Trophoblast cell (in vitro differentiated cells and primary cell): ENCODE data around the gene ADSL.

Source experiments
- DNase-seq, 2 donors: peaks; one replicate each; pipeline ENCODE4 v3.0.0-alpha.2; 2016
- H2AFZ ChIP-seq: 2 replicates; pipeline ENCODE4 v1.6.1; 2013; ENCODE audit warnings: low read length, moderate library complexity, mild to moderate bottlenecking; ENCODE audit not compliant: insufficient read depth, poor library complexity
- H2AK5ac ChIP-seq: 2 replicates; pipeline ENCODE4 v1.6.1; 2013; ENCODE audit warnings: mild to moderate bottlenecking, low read length
- H2BK120ac ChIP-seq: 2 replicates; pipeline ENCODE4 v1.6.1; 2013; ENCODE audit warnings: low read length, mild to moderate bottlenecking, moderate library complexity; ENCODE audit not compliant: insufficient read depth, poor library complexity
- H2BK12ac ChIP-seq: 2 replicates; pipeline ENCODE4 v1.6.1; 2013; ENCODE audit warnings: mild to moderate bottlenecking, low read length, moderate library complexity
- H2BK5ac ChIP-seq: 2 replicates; pipeline ENCODE4 v1.6.1; 2013; ENCODE audit warnings: low read length, low read depth, moderate library complexity, mild to moderate bottlenecking; ENCODE audit not compliant: poor library complexity
- H3K14ac ChIP-seq: 2 replicates; pipeline ENCODE4 v1.6.1; 2013; ENCODE audit warnings: mild to moderate bottlenecking, low read length
- H3K18ac ChIP-seq: 2 replicates; pipeline ENCODE4 v1.6.1; 2013; ENCODE audit warnings: mild to moderate bottlenecking, low read length
- H3K23ac ChIP-seq: 2 replicates; pipeline ENCODE4 v1.6.1; 2013; ENCODE audit warnings: low read length
- H3K27ac ChIP-seq: 2 replicates; pipeline ENCODE4 v1.5.1; 2013; ENCODE audit warnings: low read depth, mild to moderate bottlenecking, inconsistent platforms, low read length, moderate library complexity
- H3K27me3 ChIP-seq: 2 replicates; pipeline ENCODE4 v1.6.1; 2013; ENCODE audit warnings: inconsistent platforms, mild to moderate bottlenecking, low read length, moderate library complexity; ENCODE audit not compliant: insufficient read depth
- H3K36me3 ChIP-seq, 2 experiments: 1 replicate in 1 of 2; 2 replicates in 1 of 2; pipeline ENCODE4 v1.6.1; 2013; ENCODE audit warnings: low read length in 2 of 2, mild to moderate bottlenecking in 2 of 2, moderate library complexity in 1 of 2; ENCODE audit not compliant: insufficient read depth in 2 of 2, control insufficient read depth in 1 of 2
- H3K4ac ChIP-seq: 2 replicates; pipeline ENCODE4 v1.6.1; 2013; ENCODE audit warnings: low read depth, mild to moderate bottlenecking, low read length, moderate library complexity
- H3K4me1 ChIP-seq, 2 experiments: 1 replicate in 1 of 2; 2 replicates in 1 of 2; pipeline ENCODE4 v1.6.1; 2013; ENCODE audit warnings: low read length in 2 of 2, mild to moderate bottlenecking in 2 of 2, moderate library complexity in 1 of 2; ENCODE audit not compliant: insufficient read depth in 2 of 2, control insufficient read depth in 1 of 2
- H3K4me2 ChIP-seq: 2 replicates; pipeline ENCODE4 v1.6.1; 2013; ENCODE audit warnings: inconsistent platforms, mild to moderate bottlenecking, low read length, moderate library complexity
- H3K4me3 ChIP-seq: 2 replicates; pipeline ENCODE4 v1.5.1; 2013; ENCODE audit warnings: mild to moderate bottlenecking, low read depth, low read length, inconsistent platforms
- H3K79me1 ChIP-seq: one replicate; pipeline ENCODE4 v1.6.1; 2013; ENCODE audit warnings: low read length
- H3K79me2 ChIP-seq: 2 replicates; pipeline ENCODE4 v1.6.1; 2013; ENCODE audit warnings: low read length, mild to moderate bottlenecking; ENCODE audit not compliant: control insufficient read depth, insufficient read depth, poor library complexity
- H3K9ac ChIP-seq: 2 replicates; pipeline ENCODE4 v1.6.1; 2013; ENCODE audit warnings: mild to moderate bottlenecking, low read length
- H3K9me3 ChIP-seq: 2 replicates; pipeline ENCODE4 v1.6.1; 2013; ENCODE audit warnings: low read depth, mild to moderate bottlenecking, control low read depth, inconsistent platforms, low read length; ENCODE audit not compliant: insufficient read depth
- H4K12ac ChIP-seq: 2 replicates; pipeline ENCODE4 v1.6.1; 2013; ENCODE audit warnings: low read depth, mild to moderate bottlenecking, low read length, moderate library complexity
- H4K8ac ChIP-seq: 2 replicates; pipeline ENCODE4 v1.6.1; 2013; ENCODE audit warnings: low read depth, mild to moderate bottlenecking, low read length, moderate library complexity
- H4K91ac ChIP-seq: one replicate; pipeline ENCODE4 v1.6.1; 2013; ENCODE audit warnings: low read depth, mild to moderate bottlenecking, low read length, moderate library complexity
- WGBS: extraction: QIAGEN DNeasy Blood & Tissue Kit; methylation state at CpG from one replicate; pipeline ENCODE4 v1.1.7; 2013; ENCODE audit warnings: missing lambda C conversion rate; ENCODE audit not compliant: insufficient read length, insufficient coverage; ENCODE audit errors: extremely low coverage; 5-methylcytosine and 5-hydroxymethylcytosine counted together

The ADSL gene

GRCh38 chr22:40407021-40407761 lies 60.9 kb downstream of the ADSL start:
- H3K36me3 ChIP-seq, result peaks cover 85 to 90% of the 10 kb centered on the region in 2 experiments

DNA sequence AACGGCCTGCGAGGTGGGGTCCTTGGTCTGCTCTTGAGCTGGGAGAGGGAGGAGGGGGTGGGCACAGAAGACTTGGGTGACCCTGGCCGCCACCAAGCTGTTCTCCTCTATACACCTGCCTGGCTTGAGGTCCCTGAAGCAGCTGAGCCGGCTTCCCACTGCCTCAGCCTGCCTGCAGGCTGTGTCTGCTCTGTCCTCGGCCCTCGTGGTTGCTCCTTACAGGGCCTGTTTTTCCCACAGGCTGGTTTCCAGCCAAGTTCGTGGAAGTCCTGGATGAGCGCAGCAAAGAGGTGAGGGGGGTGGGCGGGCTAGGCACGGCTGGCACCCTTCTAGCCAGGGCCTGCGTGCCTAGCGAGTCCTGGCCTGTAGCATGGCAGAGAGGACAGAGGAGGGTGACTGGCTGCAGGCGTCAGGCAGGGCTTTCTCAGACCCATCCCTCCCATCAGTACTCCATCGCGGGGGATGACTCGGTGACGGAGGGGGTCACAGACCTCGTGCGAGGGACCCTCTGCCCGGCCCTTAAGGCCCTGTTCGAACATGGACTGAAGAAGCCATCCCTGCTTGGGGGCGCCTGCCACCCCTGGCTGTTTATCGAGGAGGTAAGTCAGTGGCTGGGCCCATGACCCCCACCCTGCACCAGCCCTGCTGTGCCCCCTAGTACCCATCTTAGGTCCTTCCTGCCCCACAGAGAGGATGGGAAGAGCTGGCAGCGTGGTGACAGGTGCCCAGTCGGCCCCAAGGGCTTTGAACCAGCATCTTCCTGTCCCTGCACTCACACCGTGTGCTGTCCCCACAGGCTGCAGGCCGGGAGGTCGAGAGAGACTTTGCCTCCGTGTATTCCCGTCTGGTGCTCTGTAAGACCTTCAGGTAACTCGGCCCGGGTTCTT lies 61.8 kb downstream of the ADSL start:
- Histone ChIP-seq H2AFZ (no peak overlapping the region), H3K4ac (no peak overlapping the region), H3K79me1 (no peaks in the 10 kb centered on the region), H3K27me3 (no peaks in the 10 kb centered on the region), H2BK120ac (no peak overlapping the region), H4K91ac (no peak overlapping the region), H3K9ac (no peak overlapping the region), H2BK12ac (no peak overlapping the region), H3K4me2 (no peak overlapping the region), H2AK5ac (no peak overlapping the region), H2BK5ac (no peak overlapping the region), H3K14ac (no peak overlapping the region), H3K4me1 (peaks cover 0 to 2% of the 10 kb centered on the region in 2 experiments), H3K18ac (no peak overlapping the region), H3K23ac (no peak overlapping the region), H3K4me3 (no peak overlapping the region), H3K27ac (no peak overlapping the region), H3K9me3 (peaks cover 4% of the 10 kb centered on the region), H4K12ac (no peak overlapping the region), H3K79me2 (no peaks in the 10 kb centered on the region), H3K36me3 (peaks cover 85% of the 10 kb centered on the region in 2 experiments), H4K8ac (no peak overlapping the region)
- WGBS, result no CpG with 5 or more reads among the region's 32 CpGs
- no peak for DNase-seq

More at GRCh38 chr22:40407021-40407761, 60.9 kb downstream of the ADSL start:
- DNase-seq, result no peak
- H3K79me2 ChIP-seq, result no peaks in the 10 kb centered on the region
- H4K12ac ChIP-seq, result no peak overlapping the region
- H3K14ac ChIP-seq, result no peak overlapping the region
- no peak overlapping the region for H4K8ac ChIP-seq
- no peak overlapping the region for H3K4ac ChIP-seq
- H3K18ac ChIP-seq, result no peak overlapping the region
- H4K91ac ChIP-seq, result no peak overlapping the region
- no peak overlapping the region for H2BK12ac ChIP-seq
- H3K79me1 ChIP-seq, result no peaks in the 10 kb centered on the region
- H3K23ac ChIP-seq, result no peak overlapping the region
- no peak overlapping the region for H2AFZ ChIP-seq
- H3K9me3 ChIP-seq, result peaks cover 4% of the 10 kb centered on the region
- H3K27ac ChIP-seq, result no peak overlapping the region
- H3K4me1 ChIP-seq, result peaks cover 0 to 2% of the 10 kb centered on the region in 2 experiments
- no peak overlapping the region for H3K9ac ChIP-seq
- H2AK5ac ChIP-seq, result no peak overlapping the region
- H2BK5ac ChIP-seq, result no peak overlapping the region
- no peaks in the 10 kb centered on the region for H3K27me3 ChIP-seq
- no peak overlapping the region for H3K4me3 ChIP-seq
- no CpG with 5 or more reads among the region's 37 CpGs for WGBS
- no peak overlapping the region for H2BK120ac ChIP-seq
- H3K4me2 ChIP-seq, result no peak overlapping the region

GRCh38 chr22:40408718-40409612 lies 62.7 kb downstream of the ADSL start:
- no peak for DNase-seq
- Histone ChIP-seq H3K4me3 (no peak overlapping the region), H2BK120ac (no peak overlapping the region), H3K4ac (no peak overlapping the region), H2BK5ac (no peak overlapping the region), H3K36me3 (peaks cover 77 to 80% of the 10 kb centered on the region in 2 experiments), H3K9me3 (peaks cover 4% of the 10 kb centered on the region), H3K79me1 (no peaks in the 10 kb centered on the region), H2AK5ac (no peak overlapping the region), H2BK12ac (no peak overlapping the region), H3K4me2 (no peak overlapping the region), H3K23ac (no peak overlapping the region), H4K91ac (no peak overlapping the region), H3K9ac (no peak overlapping the region), H3K4me1 (peaks cover 0 to 2% of the 10 kb centered on the region in 2 experiments), H3K79me2 (no peaks in the 10 kb centered on the region), H4K12ac (no peak overlapping the region), H4K8ac (no peak overlapping the region), H3K14ac (no peak overlapping the region), H3K27ac (no peak overlapping the region), H3K27me3 (no peaks in the 10 kb centered on the region), H3K18ac (no peak overlapping the region), H2AFZ (no peak overlapping the region)
- WGBS, result no CpG with 5 or more reads among the region's 21 CpGs

DNA sequence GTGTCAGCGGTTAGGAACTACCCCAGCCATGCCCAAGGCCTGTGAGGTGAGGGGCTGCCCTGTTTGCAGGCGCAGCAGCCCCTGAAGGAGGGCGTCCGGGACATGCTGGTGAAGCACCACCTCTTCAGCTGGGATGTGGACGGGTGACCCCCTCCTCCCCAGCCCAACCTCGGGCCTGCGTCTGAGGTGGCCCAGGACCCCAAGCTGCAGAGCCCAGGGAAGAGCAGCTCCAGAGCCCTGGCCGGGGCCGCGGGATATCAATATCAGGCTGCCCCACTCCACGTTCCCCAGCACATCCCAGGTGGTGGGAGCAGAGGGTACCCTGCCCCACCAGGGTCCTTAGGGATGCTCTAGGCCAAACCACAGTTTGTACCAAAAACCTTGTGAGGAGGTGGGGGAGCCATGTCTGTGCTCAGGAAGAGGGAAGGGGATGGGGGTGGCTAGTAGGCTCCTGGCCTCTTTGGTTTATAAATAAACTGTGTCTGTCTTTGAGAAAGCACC lies 63.4 kb downstream of the ADSL start:
- Histone ChIP-seq H3K79me2 (no peaks in the 10 kb centered on the region), H2AK5ac (no peak overlapping the region), H3K79me1 (no peaks in the 10 kb centered on the region), H3K4me2 (no peak overlapping the region), H3K9ac (no peak overlapping the region), H2BK12ac (no peak overlapping the region), H3K4ac (no peak overlapping the region), H3K4me3 (no peak overlapping the region), H4K12ac (no peak overlapping the region), H3K23ac (no peak overlapping the region), H2BK120ac (no peak overlapping the region), H3K4me1 (peaks cover 0 to 4% of the 10 kb centered on the region in 2 experiments), H4K8ac (no peak overlapping the region), H3K27me3 (no peaks in the 10 kb centered on the region), H2BK5ac (no peak overlapping the region), H3K18ac (no peak overlapping the region), H3K27ac (no peak overlapping the region), H2AFZ (no peak overlapping the region), H3K9me3 (peaks cover 4% of the 10 kb centered on the region), H4K91ac (no peak overlapping the region), H3K36me3 (peaks cover 73 to 74% of the 10 kb centered on the region in 2 experiments), H3K14ac (no peak overlapping the region)
- no CpG with 5 or more reads among the region's 11 CpGs for WGBS
- DNase-seq, result no peak
